Heart left ventricle (tissue), 13 donors: ENCODE results near the gene ENPP6.

Source experiments
- CTCF ChIP-seq, 12 donors: fragments of 200-600 bp; sonication (generic) in 4 of 12; IDR thresholded peaks; one replicate each; pipeline versions ENCODE4 v1.5.0 to v1.8.0; 2018 to 2022; ENCODE audit warnings: antibody characterized with exemption in 12 of 12, mild to moderate bottlenecking in 5 of 12
- POLR2A ChIP-seq, 2 donors: fragments of 450-650 bp; IDR thresholded peaks; one replicate each; pipeline ENCODE4 v1.6.1; 2017; ENCODE audit warnings: antibody characterized with exemption in 2 of 2, mild to moderate bottlenecking in 2 of 2, moderate library complexity in 2 of 2
- donor health status: ischemic (EF 13 %, LVEDD 7.1; RV severe dilation, severe dysfunction).
- donor health status: DM: no; HTN: yes; CAD: no.
- donor health status: DM: no; HTN: no; CAD: no.
- donor health status: ischemic (EF 25% LVEDD 6.9; RV normal size, moderate dysfunction).
- donor health status: ischemic (EF 25% LVEDD 5.7; RV mildly dilated, moderate dysfunction).
- donor health status: ischemic (EF 35%, LVEDD 5.7; RV mildly dilated, moderate dysfunction).
- donor health status: nonischemic (EF 11% LVEDD 7.7; RV severe dilation, severe dysfunction).
- donor health status: DM: yes; HTN: yes; CAD: no.
- donor health status: PGD.
- donor health status: ischemic (EF 29% LVEDD 5.4; RV normal size, mild dysfunction).
- donor health status: nonischemic (EF 23%, LVEDD 6.1; RV moderate dilation, normal function).

GRCh38 chr4:184099535-184099966 is 118.1 kb downstream of the ENPP6 start:
- TF ChIP-seq CTCF (IDR thresholded peaks at IDR 0.05) (no peak), POLR2A (IDR thresholded peaks at IDR 0.05) (no peak)
